GM12892 (cell line): ENCODE data around the gene CDH1.

Experiments
- POLR2A ChIP-seq: IDR thresholded peaks from 2 replicates; pipeline ENCODE4 v1.6.1; 2011; ENCODE audit warnings: low read depth, low read length, control low read depth
- POLR2AphosphoS5 ChIP-seq: IDR thresholded peaks from 2 replicates; pipeline ENCODE4 v1.6.1; 2011; ENCODE audit warnings: low read depth, low read length, control low read depth
- TAF1 ChIP-seq: IDR thresholded peaks from 2 replicates; pipeline ENCODE4 v1.6.1; 2011; ENCODE audit warnings: low read depth, mild to moderate bottlenecking, control low read depth, low read length, borderline replicate concordance

DNA sequence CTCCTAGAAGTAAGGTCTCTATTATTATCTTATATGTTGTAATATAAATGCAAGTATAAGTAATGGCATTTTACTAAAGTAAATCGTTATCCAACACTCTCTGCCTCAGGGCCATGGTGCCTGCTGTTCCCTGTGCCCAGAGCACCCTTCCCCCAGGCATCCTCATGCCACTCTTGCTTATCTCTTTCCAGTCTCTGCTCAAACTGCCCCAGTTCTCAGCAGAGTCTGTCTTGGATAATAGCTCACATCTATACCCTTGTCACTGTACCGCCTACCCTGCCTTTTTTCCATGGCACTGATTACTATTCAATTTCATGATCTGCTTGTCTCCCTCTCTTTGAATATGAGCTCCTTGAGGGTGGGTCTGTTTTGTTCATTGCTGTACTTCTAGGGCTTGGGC is 31.7 kb downstream of the CDH1 start:
- TF ChIP-seq POLR2AphosphoS5, result no peak
- TF ChIP-seq POLR2A, result no peak
- no peak for TF ChIP-seq TAF1
